ENCODE results near the gene C7orf25.

DNA sequence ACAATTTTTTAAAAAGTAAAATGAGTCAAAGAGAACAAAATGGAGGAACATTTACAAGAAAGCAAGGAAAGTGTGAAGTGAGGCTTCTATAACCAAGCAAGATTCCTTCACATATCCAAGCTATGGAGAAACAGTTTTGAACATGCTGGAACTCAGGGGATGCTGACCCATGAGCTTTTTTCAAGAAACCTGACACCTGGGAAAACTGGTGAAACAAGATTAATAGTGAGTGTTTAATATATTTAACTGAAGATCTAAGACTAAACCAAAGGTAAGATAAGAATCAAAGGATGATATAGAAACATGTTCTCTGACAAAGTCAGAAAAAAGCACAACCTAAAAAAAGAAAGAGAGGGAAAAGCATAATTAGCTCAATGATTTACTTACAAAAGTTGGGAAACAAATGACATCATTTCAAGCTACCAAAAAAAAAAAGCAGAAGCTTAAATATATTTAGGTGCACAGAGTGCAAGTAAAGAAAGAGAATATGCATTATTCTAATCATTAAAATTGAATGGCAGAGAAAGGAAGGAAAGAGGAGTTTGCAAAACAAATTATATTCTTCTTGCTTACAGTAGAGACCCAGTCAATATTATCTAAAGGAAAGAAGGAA is 24.9 kb downstream of the C7orf25 start:
- TF ChIP-seq CTCF (IDR thresholded peaks at IDR 0.05; ENCODE audit: low read depth, low read length) (no peak), POLR2A (IDR thresholded peaks at IDR 0.05; ENCODE audit: extremely low read depth, insufficient read length) (no peak), MYC (IDR thresholded peaks at IDR 0.05; ENCODE audit: low read depth, low read length) (no peak)
- TF ChIP-seq, protein P1, sequence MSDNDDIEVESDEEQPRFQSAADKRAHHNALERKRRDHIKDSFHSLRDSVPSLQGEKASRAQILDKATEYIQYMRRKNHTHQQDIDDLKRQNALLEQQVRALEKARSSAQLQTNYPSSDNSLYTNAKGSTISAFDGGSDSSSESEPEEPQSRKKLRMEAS (IDR thresholded peaks at IDR 0.05; ENCODE audit: low read depth, low read length): no peak
